ENCODE results near the gene ZFPL1.

DNA sequence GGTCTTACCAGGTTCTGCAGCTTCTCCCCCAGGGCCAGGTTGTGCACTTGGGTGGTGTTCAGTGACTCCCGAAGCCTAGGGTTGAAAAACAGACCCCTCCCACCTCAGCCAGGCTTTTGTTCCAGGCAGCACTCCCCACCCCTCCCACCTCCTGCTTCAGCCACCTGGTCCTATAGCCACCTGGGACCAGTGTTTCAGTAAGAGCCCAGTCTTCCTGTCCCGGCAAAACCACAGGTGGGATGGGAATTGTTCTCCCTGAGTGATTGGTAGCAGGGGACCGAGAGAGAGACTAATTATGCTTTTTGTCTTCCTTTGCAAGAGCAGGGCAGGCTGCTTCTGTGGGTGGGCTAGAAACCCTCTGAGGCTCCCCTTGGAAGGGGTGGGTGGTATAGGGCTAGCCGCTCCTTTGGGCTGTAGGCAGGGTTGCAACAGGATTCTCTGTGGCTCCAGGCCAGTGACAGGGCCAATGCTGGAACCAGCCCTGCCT lies 17.2 kb upstream of the ZFPL1 start:
- TF ChIP-seq SPI1 (IDR thresholded peaks at IDR 0.05; ENCODE audit: low read depth, low read length) (no peak), POLR2AphosphoS5 (IDR thresholded peaks at IDR 0.05; ENCODE audit: low read depth, low read length) (no peak), POLR2A (IDR thresholded peaks at IDR 0.05; ENCODE audit: low read depth, low read length) (no peak), TAF1 (IDR thresholded peaks at IDR 0.05; ENCODE audit: low read depth, low read length) (no peak)
